RWPE1 (cell line): ENCODE measurements around the gene FAM117B.

Experiments
- CTCF ChIA-PET: fragments of 350-600 bp; sonication (Branson Sonifier 250); formaldehyde crosslinking; extraction: SDS; loops from one replicate; lab custom pipeline; 2021; lab: Yijun Ruan, JAX
- POLR2A ChIA-PET: fragments of 400-600 bp; formaldehyde crosslinking; extraction: SDS; loops from one replicate; lab custom pipeline; 2020; ENCODE audit warnings: antibody characterized with exemption; ENCODE audit not compliant: low non-redundant PET; lab: Yijun Ruan, JAX
- DNase-seq: peaks from one replicate; pipeline ENCODE4 v3.0.0; 2012; ENCODE audit warnings: low spot score
- H3K27ac ChIP-seq: fragments of 450-650 bp; 2 replicates; pipeline ENCODE4 v1.5.1; 2017
- TF ChIP-seq, protein P1 (sequence below): fragments of 450-650 bp; conservative IDR thresholded peaks from 2 replicates; pipeline ENCODE4 v1.5.1; 2017; ENCODE audit warnings: low read depth, mild to moderate bottlenecking

Gene FAM117B

DNA sequence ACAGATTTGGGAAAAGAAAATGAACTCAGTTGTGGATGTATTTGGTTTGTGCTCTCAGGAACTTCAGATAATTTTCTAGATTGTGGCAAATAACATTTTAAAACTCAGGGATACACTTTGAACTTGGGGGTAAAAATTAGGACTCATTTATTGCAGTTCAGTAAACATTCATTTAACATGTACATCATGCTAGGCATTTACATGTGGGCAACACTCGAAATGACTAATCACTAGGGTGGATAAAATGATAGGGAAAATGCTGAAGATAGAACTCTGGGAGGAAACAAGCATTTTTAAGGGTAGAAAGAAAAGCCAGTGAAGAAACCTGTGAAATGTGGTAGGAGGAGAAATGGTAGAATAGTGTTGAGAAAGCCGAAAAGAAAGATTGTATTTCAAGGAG, 7.8 kb downstream of the FAM117B start:
- no peak overlapping the region for H3K27ac ChIP-seq
- ChIA-PET POLR2A (no interaction called here), CTCF (interaction anchor here (0.6 kb wide), 1 partner anchor 494 kb away, joined by 3 read pairs; no protein-coding TSS in a partner anchor)
- DNase-seq: no peak
- TF ChIP-seq, protein P1, sequence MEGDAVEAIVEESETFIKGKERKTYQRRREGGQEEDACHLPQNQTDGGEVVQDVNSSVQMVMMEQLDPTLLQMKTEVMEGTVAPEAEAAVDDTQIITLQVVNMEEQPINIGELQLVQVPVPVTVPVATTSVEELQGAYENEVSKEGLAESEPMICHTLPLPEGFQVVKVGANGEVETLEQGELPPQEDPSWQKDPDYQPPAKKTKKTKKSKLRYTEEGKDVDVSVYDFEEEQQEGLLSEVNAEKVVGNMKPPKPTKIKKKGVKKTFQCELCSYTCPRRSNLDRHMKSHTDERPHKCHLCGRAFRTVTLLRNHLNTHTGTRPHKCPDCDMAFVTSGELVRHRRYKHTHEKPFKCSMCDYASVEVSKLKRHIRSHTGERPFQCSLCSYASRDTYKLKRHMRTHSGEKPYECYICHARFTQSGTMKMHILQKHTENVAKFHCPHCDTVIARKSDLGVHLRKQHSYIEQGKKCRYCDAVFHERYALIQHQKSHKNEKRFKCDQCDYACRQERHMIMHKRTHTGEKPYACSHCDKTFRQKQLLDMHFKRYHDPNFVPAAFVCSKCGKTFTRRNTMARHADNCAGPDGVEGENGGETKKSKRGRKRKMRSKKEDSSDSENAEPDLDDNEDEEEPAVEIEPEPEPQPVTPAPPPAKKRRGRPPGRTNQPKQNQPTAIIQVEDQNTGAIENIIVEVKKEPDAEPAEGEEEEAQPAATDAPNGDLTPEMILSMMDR: no peak

DNA sequence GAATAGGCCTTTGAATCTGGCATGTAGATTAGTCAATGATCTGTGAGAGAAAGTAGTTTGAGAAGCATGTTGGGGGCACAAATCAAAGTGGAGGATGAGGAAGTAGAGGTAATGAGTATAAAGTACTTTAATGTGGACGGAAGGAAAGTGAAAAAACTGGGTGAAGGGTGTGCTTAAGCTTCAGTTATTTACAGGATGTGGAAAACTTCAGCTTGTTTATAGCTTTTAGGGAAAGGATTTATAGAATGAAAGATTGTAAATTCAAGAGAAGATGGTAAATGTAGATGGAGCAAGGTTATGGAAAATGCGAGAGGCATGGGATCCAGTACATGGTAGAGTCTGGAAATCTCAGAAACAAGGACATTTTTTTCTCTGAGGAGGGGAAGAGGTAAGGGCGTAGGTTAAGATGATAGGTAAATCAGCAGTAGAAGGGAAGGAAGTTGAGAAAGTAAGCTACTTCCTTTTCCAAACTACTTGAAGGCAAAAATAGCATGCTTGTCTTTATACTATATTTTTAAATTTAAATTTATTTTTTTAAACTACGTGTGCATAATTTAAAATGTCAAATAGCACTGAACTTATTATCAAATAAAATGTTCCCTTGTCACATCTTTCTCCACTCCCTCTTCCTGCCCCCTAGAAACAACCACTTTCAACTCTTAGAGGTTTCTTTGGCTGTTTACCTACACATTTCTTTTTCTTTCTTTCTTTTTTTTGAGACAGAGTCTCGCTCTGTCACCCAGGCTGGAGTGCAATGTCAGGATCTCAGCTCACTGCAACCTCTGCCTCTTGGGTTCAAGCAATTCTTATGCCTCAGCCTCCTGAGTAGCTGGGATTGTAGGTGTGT, 8.5 kb downstream of the FAM117B start:
- ChIA-PET POLR2A (no interaction called here), CTCF (interaction anchor here (0.6 kb wide), 1 partner anchor 493 kb away, joined by 3 read pairs; no protein-coding TSS in a partner anchor)
- H3K27ac ChIP-seq: no peak overlapping the region
- TF ChIP-seq, protein P1: no peak
- DNase-seq: no peak

DNA sequence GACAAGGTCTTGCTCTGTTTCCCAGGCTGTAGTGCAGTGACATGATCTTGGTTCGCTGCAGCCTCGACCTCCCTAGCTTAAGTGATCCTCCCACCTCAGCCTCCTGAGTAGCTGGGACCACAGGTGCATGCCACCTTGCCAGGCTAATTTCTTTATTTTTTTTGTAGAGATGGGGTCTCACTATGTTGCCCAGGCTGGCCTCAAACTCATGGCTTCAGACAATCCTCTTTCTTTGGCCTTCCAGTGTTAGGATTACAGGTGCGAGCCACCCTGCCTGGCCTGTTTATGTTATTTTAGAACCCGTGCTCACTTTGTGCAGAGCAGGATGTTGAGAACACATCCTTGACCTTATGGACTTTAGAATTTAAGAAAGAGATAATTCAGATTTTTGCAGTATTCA, 17.4 kb downstream of the FAM117B start:
- ChIA-PET POLR2A (no interaction called here), CTCF (no interaction called here)
- no peak for DNase-seq
- H3K27ac ChIP-seq: no peak overlapping the region
- TF ChIP-seq, protein P1: no peak

- TF ChIP-seq, protein P1: no peak
- DNase-seq: no peak
- CTCF ChIA-PET: no interaction called here
- POLR2A ChIA-PET: no interaction called here
- no peak overlapping the region for H3K27ac ChIP-seq
These were observed 19.1 kb downstream of the FAM117B start for GRCh38 chr2:202653890-202654289.

- ChIA-PET POLR2A (no interaction called here), CTCF (no interaction called here)
- H3K27ac ChIP-seq: no peak overlapping the region
- TF ChIP-seq, protein P1: no peak
- no peak for DNase-seq
These were observed 23.1 kb downstream of the FAM117B start for GRCh38 chr2:202657876-202658275.

DNA sequence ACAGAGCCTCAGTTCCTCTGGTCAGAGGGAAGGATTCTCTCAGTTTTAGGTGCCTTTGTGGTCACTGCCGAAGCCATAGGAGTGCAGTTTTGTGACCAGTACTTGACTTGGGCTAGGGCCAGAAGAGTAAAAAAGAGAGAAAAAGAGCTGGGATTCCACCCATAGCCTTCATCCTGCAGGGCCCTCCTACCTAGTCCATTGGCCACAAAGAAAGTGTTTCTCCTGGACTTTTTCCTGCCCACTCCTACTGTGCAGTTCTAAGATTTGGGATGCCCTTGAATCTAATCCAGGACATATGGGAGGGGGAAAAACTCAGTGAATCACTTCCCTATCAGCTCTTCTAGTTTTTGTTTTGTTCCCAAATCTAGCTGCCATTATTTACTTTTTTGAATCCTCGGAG, 26.0 kb downstream of the FAM117B start:
- ChIA-PET CTCF (interaction anchor here (0.5 kb wide), 1 partner anchor 412 kb away, joined by 4 read pairs; no protein-coding TSS in a partner anchor), POLR2A (no interaction called here)
- H3K27ac ChIP-seq: no peak overlapping the region
- TF ChIP-seq, protein P1: no peak
- no peak for DNase-seq
